Neural progenitor cell (in vitro differentiated cells): Measurements from ENCODE around the gene SCGB1D2. TPM values are rescaled to one million over a fixed set of nuclear protein-coding genes. Genes with fewer than 3 reads are reported as not detected.

Source experiments
- DNase-seq: peaks from one replicate; pipeline ENCODE4 v3.0.0-alpha.2; 2016; ENCODE audit warnings: low spot score
- H2AFZ ChIP-seq: fragments of 200-600 bp; sonication (generic); replicated peaks from 2 replicates; pipeline ENCODE4 v1.6.1; 2016; ENCODE audit warnings: antibody characterized with exemption
- H3F3A ChIP-seq: fragments of 200-600 bp; sonication (generic); 2 replicates; pipeline ENCODE4 v1.6.1; 2016; ENCODE audit warnings: antibody characterized with exemption, low read depth
- H3K27ac ChIP-seq: fragments of 200-600 bp; sonication (generic); 2 replicates; pipeline ENCODE4 v1.5.1; 2016; ENCODE audit warnings: mild to moderate bottlenecking
- H3K27me3 ChIP-seq: fragments of 200-600 bp; sonication (generic); 2 replicates; pipeline ENCODE4 v1.6.1; 2016; ENCODE audit warnings: mild to moderate bottlenecking, moderate library complexity
- H3K36me3 ChIP-seq: fragments of 200-600 bp; sonication (generic); 2 replicates; pipeline ENCODE4 v1.5.1; 2016
- H3K4me1 ChIP-seq: fragments of 200-600 bp; sonication (generic); 2 replicates; pipeline ENCODE4 v1.6.1; 2016; ENCODE audit warnings: mixed run types
- H3K4me2 ChIP-seq: fragments of 200-600 bp; sonication (generic); 2 replicates; pipeline ENCODE4 v1.6.1; 2016
- H3K4me3 ChIP-seq: fragments of 200-600 bp; sonication (generic); 2 replicates; pipeline ENCODE4 v1.5.1; 2016
- H3K79me2 ChIP-seq: fragments of 200-600 bp; sonication (generic); 2 replicates; pipeline ENCODE4 v1.6.1; 2016; ENCODE audit warnings: low read depth
- H3K9ac ChIP-seq: fragments of 200-600 bp; sonication (generic); 2 replicates; pipeline ENCODE4 v1.6.1; 2016
- H3K9me3 ChIP-seq: fragments of 200-600 bp; sonication (generic); 2 replicates; pipeline ENCODE4 v1.5.1; 2016; ENCODE audit warnings: low read depth
- H4K20me1 ChIP-seq: fragments of 200-600 bp; sonication (generic); 2 replicates; pipeline ENCODE4 v1.6.1; 2016; ENCODE audit warnings: low read depth
- H3K27ac Mint-ChIP-seq: 3 replicates; pipeline ENCODE4 v1.8.0; 2021; ENCODE audit warnings: mixed read lengths
- H3K27me3 Mint-ChIP-seq: 2 replicates; pipeline ENCODE4 v1.8.0; 2022; ENCODE audit warnings: low read depth, mild to moderate bottlenecking, inconsistent platforms, moderate library complexity, mixed read lengths; ENCODE audit not compliant: insufficient read depth
- H3K36me3 Mint-ChIP-seq: 3 replicates; pipeline ENCODE4 v1.8.0; 2021; ENCODE audit warnings: mixed read lengths
- H3K4me1 Mint-ChIP-seq: 3 replicates; pipeline ENCODE4 v1.8.0; 2021; ENCODE audit warnings: mixed read lengths
- H3K4me3 Mint-ChIP-seq: 3 replicates; pipeline ENCODE4 v1.8.0; 2021; ENCODE audit warnings: mild to moderate bottlenecking, moderate library complexity, mixed read lengths
- H3K9me3 Mint-ChIP-seq: 3 replicates; pipeline ENCODE4 v1.8.0; 2020; ENCODE audit warnings: mixed read lengths
- CTCF ChIP-seq: fragments of 200-600 bp; sonication (generic); IDR thresholded peaks from 2 replicates; pipeline ENCODE4 v1.5.1; 2017; ENCODE audit warnings: antibody characterized with exemption, mild to moderate bottlenecking
- EZH2 ChIP-seq: fragments of 200-600 bp; sonication (generic); IDR thresholded peaks from 2 replicates; pipeline ENCODE4 v1.6.1; 2017; ENCODE audit warnings: antibody characterized with exemption, mild to moderate bottlenecking, moderate library complexity
- EZH2phosphoT487 ChIP-seq: fragments of 200-600 bp; sonication (generic); IDR thresholded peaks from 2 replicates; pipeline ENCODE4 v1.6.1; 2017; ENCODE audit warnings: antibody characterized with exemption
- total RNA-seq: library from RNA; depleted of rRNA; stranded (reverse); fragments of >200 nt; gene quantifications from 2 replicates; pipeline ENCODE4 v1.2.3, GENCODE V29; 2015; ENCODE audit warnings: low replicate concordance

The SCGB1D2 gene
- total RNA-seq, 1 donor from 2014 or later = not detected

- TF ChIP-seq EZH2phosphoT487 = no peak
- no peak for TF ChIP-seq CTCF
- no peak for TF ChIP-seq EZH2
- H3K27ac ChIP-seq = no peak overlapping the region
- H3K79me2 ChIP-seq = no peaks in the 10 kb centered on the region
- no peaks in the 10 kb centered on the region for H3K4me1 ChIP-seq
- no peaks in the 10 kb centered on the region for H3K36me3 ChIP-seq
- no peaks in the 10 kb centered on the region for H3K27me3 ChIP-seq
- H4K20me1 ChIP-seq = no peaks in the 10 kb centered on the region
- Mint-ChIP-seq H3K4me1 (no peaks in the 10 kb centered on the region), H3K36me3 (no peaks in the 10 kb centered on the region), H3K9me3 (peaks cover 4% of the 10 kb centered on the region), H3K27me3 (peaks cover 5% of the 10 kb centered on the region), H3K4me3 (no peak overlapping the region), H3K27ac (no peak overlapping the region)
- H3K4me3 ChIP-seq = no peak overlapping the region
- H3F3A ChIP-seq = no peaks in the 10 kb centered on the region
- peak overlapping the region; percentile 54 for H2AFZ ChIP-seq
- no peak for DNase-seq
- no peak overlapping the region for H3K4me2 ChIP-seq
- H3K9me3 ChIP-seq = no peaks in the 10 kb centered on the region
- H3K9ac ChIP-seq = no peak overlapping the region
Observed at GRCh38 chr11:62223095-62223494, 18.9 kb upstream of the SCGB1D2 start.

DNA sequence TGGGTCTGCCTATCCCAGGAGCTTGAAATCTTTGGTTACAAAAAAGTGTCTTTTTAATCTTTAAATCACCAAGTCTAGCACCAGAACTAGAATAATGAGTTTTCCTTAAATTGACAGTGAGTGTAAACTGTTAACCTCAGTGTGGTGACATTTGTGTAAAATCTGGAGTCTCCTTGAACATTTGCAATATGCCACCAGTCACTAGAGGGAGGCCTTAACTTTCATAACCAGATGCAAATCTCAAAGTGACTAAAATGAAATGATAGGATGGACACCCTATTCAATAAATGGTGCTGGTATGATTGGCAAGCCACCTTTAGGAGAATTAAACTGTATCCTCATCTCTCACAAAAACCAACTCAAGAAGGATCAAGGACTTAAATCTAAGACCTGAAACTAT is 8.3 kb upstream of the SCGB1D2 start:
- H3K27ac Mint-ChIP-seq = no peak overlapping the region
- no peak for TF ChIP-seq EZH2
- no peak for TF ChIP-seq CTCF
- TF ChIP-seq EZH2phosphoT487 = no peak
- H3K4me3 Mint-ChIP-seq = no peak overlapping the region

DNA sequence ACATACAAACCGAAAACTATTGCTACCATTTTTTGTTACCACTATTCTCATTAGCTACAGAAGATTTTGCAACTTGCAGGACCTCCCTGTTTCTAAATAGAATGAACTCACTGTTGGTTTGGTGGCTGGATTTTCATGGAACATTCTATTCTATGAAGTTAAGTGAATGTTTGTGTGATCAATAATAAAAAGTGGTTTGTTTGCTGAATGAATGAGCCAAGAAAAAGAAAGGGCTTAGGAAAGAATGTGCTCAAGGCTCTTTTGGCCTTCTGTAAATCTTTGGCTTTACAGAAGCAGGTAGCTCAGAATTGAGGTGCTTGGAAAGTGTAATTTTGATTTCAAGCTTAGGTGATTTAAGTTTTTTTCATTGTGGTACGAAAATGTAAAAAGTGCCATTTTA is 5.9 kb upstream of the SCGB1D2 start:
- no peaks in the 10 kb centered on the region for H3K36me3 Mint-ChIP-seq

More for the DNA sequence above, 8.3 kb upstream of the SCGB1D2 start:
- no peak overlapping the region for H3K9ac ChIP-seq
- H3K4me1 ChIP-seq = no peaks in the 10 kb centered on the region
- H3K27ac ChIP-seq = no peak overlapping the region
- no peaks in the 10 kb centered on the region for H4K20me1 ChIP-seq
- H3K36me3 ChIP-seq = no peaks in the 10 kb centered on the region
- Mint-ChIP-seq H3K4me1 (no peaks in the 10 kb centered on the region), H3K9me3 (no peaks in the 10 kb centered on the region), H3K36me3 (no peaks in the 10 kb centered on the region), H3K27me3 (peaks cover 8% of the 10 kb centered on the region)
- no peaks in the 10 kb centered on the region for H3K27me3 ChIP-seq
- H3K4me3 ChIP-seq = no peak overlapping the region
- H3K9me3 ChIP-seq = no peaks in the 10 kb centered on the region
- no peak overlapping the region for H3K4me2 ChIP-seq
- no peak for DNase-seq
- H2AFZ ChIP-seq = no peak overlapping the region
- H3F3A ChIP-seq = no peaks in the 10 kb centered on the region
- H3K79me2 ChIP-seq = no peaks in the 10 kb centered on the region

More for the DNA sequence above, 5.9 kb upstream of the SCGB1D2 start:
- no peak overlapping the region for H3K27ac Mint-ChIP-seq
- TF ChIP-seq EZH2phosphoT487 = no peak
- no peak for TF ChIP-seq CTCF
- no peak for TF ChIP-seq EZH2
- H3K4me3 ChIP-seq = no peak overlapping the region
- H3K9me3 ChIP-seq = no peaks in the 10 kb centered on the region
- no peaks in the 10 kb centered on the region for H4K20me1 ChIP-seq
- no peak overlapping the region for H3K27ac ChIP-seq
- peaks cover 9% of the 10 kb centered on the region for H3K27me3 Mint-ChIP-seq
- H2AFZ ChIP-seq = no peak overlapping the region
- H3K9ac ChIP-seq = no peak overlapping the region
- no peaks in the 10 kb centered on the region for H3K9me3 Mint-ChIP-seq
- H3K4me3 Mint-ChIP-seq = no peak overlapping the region
- no peaks in the 10 kb centered on the region for H3K36me3 ChIP-seq
- DNase-seq = no peak
- no peak overlapping the region for H3K4me2 ChIP-seq
- no peaks in the 10 kb centered on the region for H3K4me1 Mint-ChIP-seq
- H3K27me3 ChIP-seq = no peaks in the 10 kb centered on the region
- no peaks in the 10 kb centered on the region for H3K4me1 ChIP-seq
- H3F3A ChIP-seq = no peaks in the 10 kb centered on the region
- no peaks in the 10 kb centered on the region for H3K79me2 ChIP-seq
